BLaER1 treated with 17β-estradiol and CSF1 and Interleukin-3, amounts not matched to agents 10 nM and 100 nM (cell line): ENCODE results near the gene HPSE2.
"Not testable (repeated sequence)": the region's sequence is repeated elsewhere in the genome, so short reads cannot be mapped to it uniquely, and the experiment has no call there.

Source experiments
- H3K27ac ChIP-seq, 11 experiments: shearing (Covaris generic); formaldehyde crosslinking; 2 replicates each; pipeline ENCODE4 v1.8.1; 2022
- H3K27me3 ChIP-seq, 11 experiments: shearing (Covaris generic); formaldehyde crosslinking; 2 replicates each; pipeline ENCODE4 v1.8.1; 2022
- H3K36me3 ChIP-seq, 11 experiments: shearing (Covaris generic); formaldehyde crosslinking; 2 replicates each; pipeline ENCODE4 v1.8.1; 2022
- H3K4me1 ChIP-seq, 10 experiments: shearing (Covaris generic); formaldehyde crosslinking; 2 replicates each; pipeline ENCODE4 v1.8.1; 2022
- H3K4me2 ChIP-seq, 11 experiments: shearing (Covaris generic); formaldehyde crosslinking; 2 replicates each; pipeline ENCODE4 v1.8.1; 2022
- H3K4me3 ChIP-seq, 10 experiments: shearing (Covaris generic); formaldehyde crosslinking; 2 replicates each; pipeline ENCODE4 v1.8.1; 2022
- H3K9ac ChIP-seq, 11 experiments: shearing (Covaris generic); formaldehyde crosslinking; 2 replicates each; pipeline ENCODE4 v1.8.1; 2022
- H3K9me3 ChIP-seq, 11 experiments: shearing (Covaris generic); formaldehyde crosslinking; replicated peaks in 1 of 11; 2 replicates each; pipeline ENCODE4 v1.8.1; 2022
- H4K20me1 ChIP-seq, 11 experiments: shearing (Covaris generic); formaldehyde crosslinking; 2 replicates each; pipeline ENCODE4 v1.8.1; 2022
- Cebpa-rat ChIP-seq, 11 experiments: shearing (Covaris generic); IDR thresholded peaks; 2 replicates each; pipeline ENCODE4 v1.8.1; 2022

Gene HPSE2

GRCh38 chr10:99235658-99236626 lies at the start of gene HPSE2:
TSS of gene HPSE2 (minus strand) at chr10:99235852.
- peak within 1 kb of the TSS; percentile 47 to 67 (median 52) for H3K4me3 ChIP-seq
- H4K20me1 ChIP-seq: peaks cover 0 to 48% (median 24%) of the 10 kb centered on the region in 11 experiments; a peak in 17 of 22 replicates
- peak within 1 kb of the TSS in 3 of 11 experiments; percentile 30 to 67 (median 52); a peak in 2 of 22 replicates for H3K27ac ChIP-seq
- peak within 1 kb of the TSS in 9 of 11 experiments; percentile 8 to 73 (median 62); a peak in 13 of 22 replicates for H3K9ac ChIP-seq
- H3K27me3 ChIP-seq: peaks cover 66 to 71% (median 69%) of the 10 kb centered on the region in 11 experiments
- H3K4me1 ChIP-seq: peaks cover 31 to 43% (median 38%) of the 10 kb centered on the region in 10 experiments
- peaks cover 0 to 16% (median 14%) of the 10 kb centered on the region in 11 experiments; a peak in 17 of 22 replicates for H3K9me3 ChIP-seq
- no peak for TF ChIP-seq Cebpa-rat (IDR thresholded peaks at IDR 0.05)
- H3K36me3 ChIP-seq: no peaks in the 10 kb centered on the region; a peak in 1 of 22 replicates
- H3K4me2 ChIP-seq: peak within 1 kb of the TSS; percentile 85 to 98 (median 95)

DNA sequence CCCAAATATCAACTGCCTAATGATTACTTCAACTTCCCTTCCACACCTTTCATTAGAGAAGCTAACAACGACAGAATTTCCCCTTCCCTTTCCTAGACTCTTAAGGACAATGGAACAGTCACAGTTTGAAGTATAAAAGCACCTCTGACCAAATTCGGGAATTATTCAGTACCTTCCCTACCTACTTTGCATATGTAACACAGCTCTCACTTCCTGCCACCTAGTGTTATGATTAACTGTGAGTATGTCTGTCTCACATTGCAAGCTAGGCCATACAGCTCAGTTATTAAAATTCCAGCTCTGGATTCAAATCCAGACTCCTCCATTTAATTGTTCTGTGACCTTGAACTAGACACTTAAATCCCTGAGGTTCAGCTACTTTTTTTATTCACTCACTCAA lies 44.8 kb upstream of the HPSE2 start:
- H3K27ac ChIP-seq: no peak overlapping the region
- peaks cover 0 to 2% (median under 1%) of the 10 kb centered on the region in 10 experiments; a peak in 5 of 20 replicates for H3K4me1 ChIP-seq
- peaks cover 8 to 22% (median 14%) of the 10 kb centered on the region in 11 experiments for H3K9me3 ChIP-seq
- no peak overlapping the region for H3K4me3 ChIP-seq
- H3K9ac ChIP-seq: no peak overlapping the region
- no peaks in the 10 kb centered on the region for H4K20me1 ChIP-seq
- TF ChIP-seq Cebpa-rat (IDR thresholded peaks at IDR 0.05): no peak
- H3K36me3 ChIP-seq: no peaks in the 10 kb centered on the region
- H3K4me2 ChIP-seq: no peak overlapping the region
- no peaks in the 10 kb centered on the region for H3K27me3 ChIP-seq

GRCh38 chr10:99279626-99280111 lies 44.0 kb upstream of the HPSE2 start:
- Histone ChIP-seq H3K27me3 (no peaks in the 10 kb centered on the region), H3K4me1 (peaks cover 0 to 10% (median 8%) of the 10 kb centered on the region in 10 experiments; a peak in 8 of 20 replicates), H4K20me1 (no peaks in the 10 kb centered on the region), H3K9ac (no peak overlapping the region), H3K4me3 (no peak overlapping the region), H3K27ac (no peak overlapping the region), H3K36me3 (no peaks in the 10 kb centered on the region), H3K4me2 (no peak overlapping the region), H3K9me3 (peaks cover 8 to 21% (median 14%) of the 10 kb centered on the region in 11 experiments)
- TF ChIP-seq Cebpa-rat (IDR thresholded peaks at IDR 0.05): no peak

- Histone ChIP-seq H3K9ac (no peak overlapping the region), H3K4me2 (no peak overlapping the region), H3K4me1 (peaks cover 0 to 18% (median 12%) of the 10 kb centered on the region in 10 experiments; a peak in 9 of 20 replicates), H3K27me3 (no peaks in the 10 kb centered on the region), H4K20me1 (no peaks in the 10 kb centered on the region), H3K36me3 (no peaks in the 10 kb centered on the region), H3K27ac (no peak overlapping the region), H3K4me3 (no peak overlapping the region), H3K9me3 (no peaks in the 10 kb centered on the region; a peak in 1 of 22 replicates)
- no peak for TF ChIP-seq Cebpa-rat (IDR thresholded peaks at IDR 0.05)
These were observed 41.3 kb upstream of the HPSE2 start for GRCh38 chr10:99276848-99277486.

DNA sequence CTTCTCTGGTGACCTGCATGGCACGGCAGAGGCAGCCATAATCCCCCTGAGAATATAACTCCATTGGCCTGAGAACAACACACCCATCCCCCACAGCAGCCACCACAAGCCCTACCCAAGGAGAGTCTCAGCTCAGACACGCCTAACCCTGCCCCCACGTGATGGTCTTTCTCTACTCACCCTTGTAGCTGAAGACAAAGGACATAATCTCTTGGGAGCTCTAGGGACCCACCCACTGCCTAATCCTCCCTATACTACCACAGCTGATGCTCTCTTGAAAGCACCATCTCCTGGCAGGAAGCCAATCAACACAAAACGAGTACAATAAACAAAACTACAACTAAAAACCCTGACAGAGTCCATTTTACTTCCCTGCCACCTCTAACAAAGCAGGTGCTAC lies 30.7 kb upstream of the HPSE2 start:
- Histone ChIP-seq H3K27ac (no peak overlapping the region), H3K4me3 (no peak overlapping the region), H3K4me2 (peak overlapping the region in 8 of 11 experiments; percentile 30 to 73 (median 51); a peak in 15 of 22 replicates), H4K20me1 (no peaks in the 10 kb centered on the region), H3K9ac (no peak overlapping the region), H3K36me3 (no peaks in the 10 kb centered on the region), H3K4me1 (peaks cover 0 to 13% (median 10%) of the 10 kb centered on the region in 10 experiments; a peak in 13 of 20 replicates), H3K9me3 (peaks cover 21 to 72% (median 47%) of the 10 kb centered on the region in 11 experiments), H3K27me3 (no peaks in the 10 kb centered on the region)
- TF ChIP-seq Cebpa-rat (IDR thresholded peaks at IDR 0.05): no peak

DNA sequence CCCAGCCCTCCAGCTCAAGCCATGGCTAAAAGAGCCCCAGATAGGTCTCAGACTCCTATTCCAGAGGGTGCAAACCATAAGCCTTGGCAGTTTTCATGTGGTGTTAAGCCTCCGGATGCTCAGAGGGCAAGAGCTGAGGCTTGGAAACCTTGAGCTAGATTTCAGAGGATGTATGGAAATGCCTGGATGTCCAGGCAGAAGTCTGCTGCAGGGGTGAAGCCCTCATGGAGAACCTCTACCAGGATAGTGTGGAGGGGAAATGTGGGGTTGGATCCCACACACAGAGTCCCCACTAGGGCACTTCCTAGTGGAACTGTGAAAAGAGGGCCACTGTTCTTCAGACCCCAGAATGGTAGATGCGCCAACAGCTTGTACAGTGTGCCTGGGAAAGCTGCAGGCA lies 13.2 kb upstream of the HPSE2 start:
- Histone ChIP-seq H3K4me1 (peaks cover 0 to 11% (median 4%) of the 10 kb centered on the region in 10 experiments; a peak in 7 of 20 replicates), H4K20me1 (no peaks in the 10 kb centered on the region), H3K9ac (no peak overlapping the region), H3K27ac (no peak overlapping the region), H3K27me3 (no peaks in the 10 kb centered on the region), H3K9me3 (peaks cover 48 to 67% (median 61%) of the 10 kb centered on the region in 11 experiments), H3K4me2 (no peak overlapping the region), H3K36me3 (peaks cover 0 to 4% (median 0%) of the 10 kb centered on the region in 11 experiments; a peak in 1 of 22 replicates), H3K4me3 (peak overlapping the region in 3 of 10 experiments; percentile 23 to 29 (median 26); a peak in 4 of 20 replicates)
- TF ChIP-seq Cebpa-rat (IDR thresholded peaks at IDR 0.05): no peak

- not testable (repeated sequence) for H3K9ac ChIP-seq, H3K27me3 ChIP-seq, H4K20me1 ChIP-seq, H3K4me2 ChIP-seq, H3K27ac ChIP-seq, H3K36me3 ChIP-seq
- peaks cover 40 to 57% (median 52%) of the 10 kb centered on the region in 11 experiments for H3K9me3 ChIP-seq
- H3K4me3 ChIP-seq: peak overlapping the region in 1 of 10 experiments; percentile 23; a peak in 1 of 20 replicates
- peaks cover 0 to 11% (median 4%) of the 10 kb centered on the region in 10 experiments; a peak in 7 of 20 replicates for H3K4me1 ChIP-seq
These were observed 12.2 kb upstream of the HPSE2 start for GRCh38 chr10:99247893-99248292.

DNA sequence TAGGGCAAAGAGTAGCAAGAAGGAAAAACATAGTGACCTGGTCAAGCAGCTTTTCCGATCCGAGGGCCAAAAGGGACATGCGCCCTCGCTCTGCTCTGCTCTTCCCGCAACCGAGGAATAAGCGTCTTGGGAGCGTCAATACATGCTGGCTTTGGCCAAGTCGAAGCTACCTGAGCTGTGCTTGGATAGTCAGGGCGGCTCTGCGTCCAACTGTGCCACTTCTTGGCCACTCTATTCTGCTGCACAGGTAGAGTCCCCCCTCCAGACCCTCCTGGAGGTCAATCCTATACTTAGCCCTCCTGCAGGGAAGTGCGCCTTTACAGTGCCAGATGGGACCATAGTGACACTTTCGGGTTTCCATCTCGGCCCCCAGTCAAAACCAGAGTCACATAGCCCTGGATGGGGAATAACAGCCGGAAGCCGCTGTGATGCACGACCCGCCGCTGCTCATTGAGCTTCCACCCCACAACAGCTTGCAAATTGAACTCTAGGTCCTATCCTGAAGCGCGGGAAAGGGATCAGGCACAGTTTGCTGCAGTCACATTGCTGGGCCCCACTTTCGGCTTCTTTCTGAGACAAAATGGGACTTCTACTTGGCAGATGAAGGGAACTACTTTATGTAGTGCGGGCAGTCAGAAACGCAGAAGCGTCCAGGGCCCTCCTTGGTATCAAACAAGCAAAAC lies 1.1 kb upstream of the HPSE2 start:
- peaks cover 0 to 46% (median 24%) of the 10 kb centered on the region in 11 experiments; a peak in 17 of 22 replicates for H4K20me1 ChIP-seq

More for the DNA sequence above, 1.1 kb upstream of the HPSE2 start:
- H3K4me3 ChIP-seq: no peak overlapping the region
- H3K36me3 ChIP-seq: no peaks in the 10 kb centered on the region; a peak in 1 of 22 replicates
- H3K9ac ChIP-seq: no peak overlapping the region
- peaks cover 31 to 43% (median 38%) of the 10 kb centered on the region in 10 experiments for H3K4me1 ChIP-seq
- H3K27ac ChIP-seq: no peak overlapping the region
- no peak for TF ChIP-seq Cebpa-rat (IDR thresholded peaks at IDR 0.05)
- peaks cover 0 to 16% (median 14%) of the 10 kb centered on the region in 11 experiments; a peak in 17 of 22 replicates for H3K9me3 ChIP-seq
- peaks cover 57 to 63% (median 61%) of the 10 kb centered on the region in 11 experiments for H3K27me3 ChIP-seq
- no peak overlapping the region for H3K4me2 ChIP-seq
